ENCODE measurements around the gene MARCHF7. TPM values are rescaled to one million over a fixed set of nuclear protein-coding genes. Genes with fewer than 3 reads are reported as not detected.

The MARCHF7 gene
- total and polyA plus RNA-seq, 2 experiments from 2014 or later, result 71.2 to 166 TPM

DNA sequence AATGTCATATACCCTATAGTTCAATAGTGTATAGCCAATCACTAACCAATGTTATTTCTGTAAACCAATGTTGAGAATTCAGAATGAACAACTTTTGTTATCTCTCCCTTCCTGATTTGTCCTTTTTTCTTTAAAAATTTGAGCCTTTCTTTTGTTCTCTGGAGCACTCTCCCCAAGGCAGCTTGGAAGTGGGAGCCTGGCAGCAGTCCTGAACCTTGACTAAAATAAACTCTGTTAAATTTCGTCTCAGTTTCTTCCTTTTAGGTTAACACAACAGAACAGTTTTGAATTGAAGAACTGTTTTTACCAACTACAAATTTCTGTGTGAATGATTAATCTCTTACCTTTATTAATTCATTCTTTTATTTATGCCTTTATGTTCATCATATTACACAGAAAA is 49.8 kb downstream of the MARCHF7 start:
- Histone ChIP-seq H3K27me3 (no peaks in the 10 kb centered on the region), H3K4me3 (no peak overlapping the region), H3K27ac (no peak overlapping the region), H3K4me2 (no peak overlapping the region), H2AFZ (no peak overlapping the region), H3K9me3 (ENCODE audit: low read depth) (no peaks in the 10 kb centered on the region), H3K36me3 (replicated peaks; ENCODE audit: insufficient read depth, low read depth) (no peaks in the 10 kb centered on the region), H3K79me2 (peaks cover 18% of the 10 kb centered on the region), H4K20me1 (ENCODE audit: insufficient read depth, poor library complexity, severe bottlenecking) (no peaks in the 10 kb centered on the region), H3K4me1 (ENCODE audit: insufficient read depth) (no peaks in the 10 kb centered on the region), H3K9me2 (replicated peaks; ENCODE audit: insufficient read depth) (no peaks in the 10 kb centered on the region)
- 81% methylated on average over 1 of the region's 1 CpG for WGBS (ENCODE audit: low lambda C conversion rate, missing lambda C conversion rate)
- no peak for DNase-seq (ENCODE audit: low spot score)
- TF ChIP-seq EZH2phosphoT487 (IDR thresholded peaks at IDR 0.05; ENCODE audit: low read depth, severe bottlenecking, unreplicated experiment) (no peak), EZH2 (IDR thresholded peaks at IDR 0.05; ENCODE audit: borderline replicate concordance) (no peak)
- TF ChIP-seq, protein P1, sequence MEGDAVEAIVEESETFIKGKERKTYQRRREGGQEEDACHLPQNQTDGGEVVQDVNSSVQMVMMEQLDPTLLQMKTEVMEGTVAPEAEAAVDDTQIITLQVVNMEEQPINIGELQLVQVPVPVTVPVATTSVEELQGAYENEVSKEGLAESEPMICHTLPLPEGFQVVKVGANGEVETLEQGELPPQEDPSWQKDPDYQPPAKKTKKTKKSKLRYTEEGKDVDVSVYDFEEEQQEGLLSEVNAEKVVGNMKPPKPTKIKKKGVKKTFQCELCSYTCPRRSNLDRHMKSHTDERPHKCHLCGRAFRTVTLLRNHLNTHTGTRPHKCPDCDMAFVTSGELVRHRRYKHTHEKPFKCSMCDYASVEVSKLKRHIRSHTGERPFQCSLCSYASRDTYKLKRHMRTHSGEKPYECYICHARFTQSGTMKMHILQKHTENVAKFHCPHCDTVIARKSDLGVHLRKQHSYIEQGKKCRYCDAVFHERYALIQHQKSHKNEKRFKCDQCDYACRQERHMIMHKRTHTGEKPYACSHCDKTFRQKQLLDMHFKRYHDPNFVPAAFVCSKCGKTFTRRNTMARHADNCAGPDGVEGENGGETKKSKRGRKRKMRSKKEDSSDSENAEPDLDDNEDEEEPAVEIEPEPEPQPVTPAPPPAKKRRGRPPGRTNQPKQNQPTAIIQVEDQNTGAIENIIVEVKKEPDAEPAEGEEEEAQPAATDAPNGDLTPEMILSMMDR (IDR thresholded peaks at IDR 0.05; ENCODE audit: poor library complexity), result no peak

Other genes starting within 250 kb of the MARCHF7 start
- 83.3 and 115 TPM in 2 replicates for gene BAZ2B, start 96.0 kb upstream of the MARCHF7 start, total RNA-seq
- 40.7 and 52.1 TPM in 2 replicates for gene BAZ2B, start 96.0 kb upstream of the MARCHF7 start, polyA plus RNA-seq
- gene CD302, start 85.7 kb downstream of the MARCHF7 start, total RNA-seq, result 25.2 and 26.0 TPM in 2 replicates
- gene CD302, start 85.7 kb downstream of the MARCHF7 start, polyA plus RNA-seq, result 6.0 and 7.1 TPM in 2 replicates
- 16.2 and 17.7 TPM in 2 replicates for gene LY75, start 192.2 kb downstream of the MARCHF7 start, total RNA-seq
- gene LY75, start 192.2 kb downstream of the MARCHF7 start, polyA plus RNA-seq, result 4.2 and 8.1 TPM in 2 replicates

All from hepatocyte (in vitro differentiated cells).